Heart right ventricle (tissue), 16 donors: ENCODE measurements around the gene UBE2C. TPM values are rescaled to one million over a fixed set of nuclear protein-coding genes. Genes with fewer than 3 reads are reported as not detected.
A peak's percentile ranks its signal among the peaks of the same experiment; 100 is the strongest.
"Not testable (repeated sequence)": the region's sequence is repeated elsewhere in the genome, so short reads cannot be mapped to it uniquely, and the experiment has no call there.

Source experiments
- ATAC-seq, 8 donors: fragments of 200-7000 bp; cut with Tn5 transposase; one replicate each; pipeline ENCODE4 v1.9.1; 2020; ENCODE audit warnings: mild to moderate bottlenecking in 8 of 8, moderate library complexity in 8 of 8, moderate number of reproducible peaks in 1 of 8
- DNase-seq, 2 donors: peaks; one replicate each; pipeline ENCODE4 v3.0.0-alpha.2; 2020
- H3K27ac ChIP-seq, 10 donors: fragments of 200-600 bp; sonication (generic) in 2 of 10; one replicate each; pipeline versions ENCODE4 v1.5.0 to v1.8.0; 2020 to 2022; ENCODE audit warnings: mild to moderate bottlenecking in 3 of 10
- H3K27me3 ChIP-seq, 7 donors: fragments of 200-600 bp; one replicate each; pipeline ENCODE4 v1.8.0; 2021 to 2022; ENCODE audit warnings: mild to moderate bottlenecking in 2 of 7
- H3K36me3 ChIP-seq, 9 donors: fragments of 200-600 bp; sonication (generic) in 1 of 9; one replicate each; pipeline versions ENCODE4 v1.5.0 to v1.8.0; 2020 to 2022; ENCODE audit warnings: mild to moderate bottlenecking in 2 of 9
- H3K4me1 ChIP-seq, 9 donors: fragments of 200-600 bp; sonication (generic) in 1 of 9; one replicate each; pipeline versions ENCODE4 v1.5.0 to v1.8.0; 2020 to 2022; ENCODE audit warnings: mild to moderate bottlenecking in 4 of 9
- H3K4me3 ChIP-seq, 10 donors: fragments of 200-600 bp; sonication (generic) in 2 of 10; one replicate each; pipeline versions ENCODE4 v1.5.0 to v1.8.0; 2020 to 2022; ENCODE audit warnings: mild to moderate bottlenecking in 7 of 10, moderate library complexity in 2 of 10
- H3K9me3 ChIP-seq, 11 donors: fragments of 200-600 bp in 10 of 11; sonication (generic) in 2 of 11; one replicate each; pipeline versions ENCODE4 v1.5.0 to v1.8.0; 2013 to 2022; ENCODE audit warnings: mild to moderate bottlenecking in 2 of 11, control low read depth in 1 of 11, moderate library complexity in 1 of 11
- CTCF ChIP-seq, 9 donors: fragments of 200-600 bp; sonication (generic) in 2 of 9; IDR thresholded peaks; one replicate each; pipeline versions ENCODE4 v1.5.0 to v1.8.0; 2021 to 2022; ENCODE audit warnings: antibody characterized with exemption in 9 of 9, mild to moderate bottlenecking in 5 of 9, moderate library complexity in 1 of 9
- WGBS, 2 donors: extraction: QIAGEN DNeasy Blood & Tissue Kit; methylation state at CpG; one replicate each; pipeline ENCODE4 v1.1.7; 2013; ENCODE audit warnings: inconsistent platforms in 1 of 2; 5-methylcytosine and 5-hydroxymethylcytosine counted together
- intact Hi-C, 10 donors: fragments of 100-400 bp; cut with DNase I; formaldehyde crosslinking; loops; one replicate each; pipeline versions ENCODE4 v1.11.1 to v1.14.2; 2022
- polyA plus RNA-seq, 2 donors: library from polyadenylated mRNA; stranded (reverse); fragments of 200-250 nt; gene quantifications; one replicate each; pipeline ENCODE4 v1.2.3, GENCODE V29; 2013
- total RNA-seq, 10 donors: library from RNA; stranded (reverse); fragmentation: NEBNext Ultra II Directional in 3 of 10; extraction: Animal tissue kit (Norgen Biotek cat#: 25700) in 3 of 10; gene quantifications; one replicate each; pipeline versions ENCODE4 v1.2.1 to v1.2.4, GENCODE V29; 2021 to 2023
- donor health status: Arrhythmogenic right ventricular cardiomyopathy.
- donor health status: ischemic (EF 13 %, LVEDD 7.1; RV severe dilation, severe dysfunction).
- donor health status: healthy with polysubstance abuse.
- donor health status: DM: no; HTN: yes; CAD: no.
- donor health status: DM: no; HTN: no; CAD: no.
- donor health status: ischemic (EF 25% LVEDD 6.9; RV normal size, moderate dysfunction).
- donor health status: ischemic (EF 25% LVEDD 5.7; RV mildly dilated, moderate dysfunction).
- donor health status: healthy.
- donor health status: DM: yes; HTN: yes; CAD: no.
- donor health status: Ischemic cardiomyopathy.
- donor health status: ischemic (EF 35%, LVEDD 5.7; RV mildly dilated, moderate dysfunction).
- donor health status: nonischemic (EF 11% LVEDD 7.7; RV severe dilation, severe dysfunction).
- donor health status: DM: yes; HTN: yes; CAD: no.
- donor health status: PGD.
- donor health status: ischemic (EF 29% LVEDD 5.4; RV normal size, mild dysfunction).
- donor health status: nonischemic (EF 23%, LVEDD 6.1; RV moderate dilation, normal function).

The UBE2C gene
- total and polyA plus RNA-seq, 12 donors, result 0.37 to 8.6 (median 1.1) TPM; not detected in 2

DNA sequence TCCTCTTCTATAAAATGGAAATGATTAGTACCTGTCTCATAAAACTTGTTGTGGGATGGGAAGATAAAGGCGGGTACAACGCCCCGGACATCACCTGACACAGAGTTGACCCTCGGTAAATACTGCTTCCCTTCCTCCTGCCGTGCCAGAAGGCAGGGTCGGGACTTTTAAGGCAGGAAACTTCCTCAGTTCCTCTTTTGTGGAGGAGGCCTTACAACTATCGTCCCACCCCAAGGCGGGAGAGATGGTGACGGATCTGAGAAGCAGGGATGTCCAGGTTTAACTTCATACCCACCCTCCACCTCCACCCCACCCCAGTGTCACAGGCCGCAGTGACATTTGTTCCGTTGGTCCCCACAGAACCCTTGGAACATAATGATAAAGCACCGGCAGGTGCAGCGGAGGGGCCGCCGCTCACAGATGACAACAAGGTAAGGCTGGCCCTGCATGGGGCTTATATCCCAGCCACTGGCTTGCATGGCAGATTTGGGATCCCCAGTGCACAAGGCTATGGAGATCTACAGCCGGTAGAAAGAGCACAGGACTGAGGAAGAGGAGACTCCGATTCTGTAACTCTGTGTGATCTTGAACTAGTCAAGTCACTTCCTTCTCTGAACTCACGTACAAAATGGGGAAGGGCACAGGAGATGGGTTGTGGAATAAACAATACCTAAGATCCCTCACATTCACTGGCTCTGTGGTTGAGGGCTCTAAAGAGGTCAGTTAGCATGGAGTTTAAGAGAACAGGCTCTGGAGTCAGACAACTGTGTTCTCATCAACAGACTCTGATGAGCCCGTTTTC is 19.9 kb upstream of the UBE2C start:
- H3K4me1 ChIP-seq, result peaks cover 5 to 37% (median 13%) of the 10 kb centered on the region in 9 donors
- H3K4me3 ChIP-seq, result peak overlapping the region; percentile 65 to 100 (median 92)
- no peaks in the 10 kb centered on the region for H3K27me3 ChIP-seq
- no peaks in the 10 kb centered on the region for H3K9me3 ChIP-seq
- H3K36me3 ChIP-seq, result peaks cover 0 to 41% (median 18%) of the 10 kb centered on the region in 9 donors
- peak overlapping the region; percentile 68 to 98 (median 95) for H3K27ac ChIP-seq
- DNase-seq (peak in 1 of 2 donors; percentile 24), ATAC-seq (peak; percentile 8 to 43 (median 22))
- intact Hi-C loops, result loop anchor here in 1 of 10 donors (10.0 kb wide), 1 partner anchor 828 kb away; the partner anchor contains the start of genes STK4 and TOMM34
- 28 to 31% methylated on average over 19 of the region's 19 CpGs for WGBS, 2 donors
- no peak for TF ChIP-seq CTCF (IDR thresholded peaks at IDR 0.05)

- H3K27me3 ChIP-seq, result no peaks in the 10 kb centered on the region
- H3K4me1 ChIP-seq, result peaks cover 5 to 43% (median 13%) of the 10 kb centered on the region in 9 donors
- peak in 2 of 8 donors; percentile 52 to 56 for ATAC-seq
- TF ChIP-seq CTCF (IDR thresholded peaks at IDR 0.05), result no peak
- H3K4me3 ChIP-seq, result no peak overlapping the region
- peaks cover 0 to 58% (median 25%) of the 10 kb centered on the region in 9 donors for H3K36me3 ChIP-seq
- 88 to 93% methylated on average over 11 of the region's 11 CpGs for WGBS, 2 donors
- no peak for DNase-seq
- H3K9me3 ChIP-seq, result no peaks in the 10 kb centered on the region
- intact Hi-C loops, result loop anchor here in 1 of 10 donors (10.0 kb wide), 1 partner anchor 832 kb away; the partner anchor contains the start of genes STK4 and TOMM34
- H3K27ac ChIP-seq, result peak overlapping the region in 4 of 10 donors; percentile 26 to 39 (median 32)
Measured at GRCh38 chr20:45796337-45797065, 15.9 kb upstream of the UBE2C start.

DNA sequence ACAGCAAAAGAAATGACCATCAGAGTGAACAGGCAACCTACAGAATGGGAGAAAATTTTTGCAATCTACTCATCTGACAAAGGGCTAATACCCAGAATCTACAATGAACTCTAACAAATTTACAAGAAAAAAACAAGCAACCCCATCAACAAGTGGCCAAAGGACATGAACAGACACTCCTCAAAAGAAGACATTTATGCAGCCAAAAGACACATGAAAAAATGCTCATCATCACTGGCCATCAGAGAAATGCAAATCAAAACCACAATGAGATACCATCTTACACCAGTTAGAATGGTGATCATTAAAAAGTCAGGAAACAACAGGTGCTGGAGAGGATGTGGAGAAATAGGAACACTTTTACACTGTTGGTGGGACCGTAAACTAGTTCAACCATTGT is 14.9 kb upstream of the UBE2C start:
- Histone ChIP-seq H3K4me1 (peaks cover 0 to 40% (median 10%) of the 10 kb centered on the region in 9 donors), H3K36me3 (peaks cover 0 to 68% (median 34%) of the 10 kb centered on the region in 9 donors)
- not testable (repeated sequence) for DNase-seq, H3K9me3 ChIP-seq, ATAC-seq, H3K27ac ChIP-seq, H3K27me3 ChIP-seq, H3K4me3 ChIP-seq
- no CpG with 5 or more reads among the region's 1 CpG for WGBS, 2 donors
- intact Hi-C loops, result loop anchor here in 1 of 10 donors (10.0 kb wide), 1 partner anchor 833 kb away; the partner anchor contains the start of genes STK4 and TOMM34

GRCh38 chr20:45797955-45798354 is 14.5 kb upstream of the UBE2C start:
- H3K27ac ChIP-seq, H3K9me3 ChIP-seq, DNase-seq, H3K27me3 ChIP-seq, H3K4me3 ChIP-seq, ATAC-seq: not testable (repeated sequence)
- intact Hi-C loops, result loop anchor here in 1 of 10 donors (10.0 kb wide), 1 partner anchor 833 kb away; the partner anchor contains the start of genes STK4 and TOMM34
- 91 to 95% methylated on average over 3 of the region's 3 CpGs for WGBS, 2 donors
- peaks cover 0 to 72% (median 38%) of the 10 kb centered on the region in 9 donors for H3K36me3 ChIP-seq
- peaks cover 0 to 36% (median 6%) of the 10 kb centered on the region in 9 donors for H3K4me1 ChIP-seq
